Frontal cortex (tissue), 4 donors: ENCODE data around the gene HOMER3. TPM values are rescaled to one million over a fixed set of nuclear protein-coding genes. Genes with fewer than 3 reads are reported as not detected.
A peak's percentile ranks its signal among the peaks of the same experiment; 100 is the strongest.
"Not testable (repeated sequence)": the region's sequence is repeated elsewhere in the genome, so short reads cannot be mapped to it uniquely, and the experiment has no call there.

Source experiments
- DNase-seq, 2 donors: peaks; one replicate each; pipeline ENCODE4 v3.0.0; 2012; ENCODE audit warnings: low spot score in 2 of 2
- FAIRE-seq: peaks from 2 replicates; lab custom pipeline; 2012; peaks lifted over from hg19 to GRCh38; lab: Jason Lieb, UNC
- total RNA-seq: library from RNA; depleted of rRNA; stranded (reverse); fragments of >200 nt; gene quantifications from one replicate; pipeline ENCODE4 v1.2.3, GENCODE V29; 2014
- donor health status: control.
- donor health status: control.
- donor health status: control.

HOMER3 gene
- total RNA-seq, 1 donor from 2014 or later: 20.4 TPM

GRCh38 chr19:18929311-18929710 lies 11.7 kb downstream of the HOMER3 start:
- FAIRE-seq (no peak), DNase-seq (no peak)

- DNase-seq: no peak
- FAIRE-seq: no peak
Measured at GRCh38 chr19:18928018-18928805, 12.8 kb downstream of the HOMER3 start.

DNA sequence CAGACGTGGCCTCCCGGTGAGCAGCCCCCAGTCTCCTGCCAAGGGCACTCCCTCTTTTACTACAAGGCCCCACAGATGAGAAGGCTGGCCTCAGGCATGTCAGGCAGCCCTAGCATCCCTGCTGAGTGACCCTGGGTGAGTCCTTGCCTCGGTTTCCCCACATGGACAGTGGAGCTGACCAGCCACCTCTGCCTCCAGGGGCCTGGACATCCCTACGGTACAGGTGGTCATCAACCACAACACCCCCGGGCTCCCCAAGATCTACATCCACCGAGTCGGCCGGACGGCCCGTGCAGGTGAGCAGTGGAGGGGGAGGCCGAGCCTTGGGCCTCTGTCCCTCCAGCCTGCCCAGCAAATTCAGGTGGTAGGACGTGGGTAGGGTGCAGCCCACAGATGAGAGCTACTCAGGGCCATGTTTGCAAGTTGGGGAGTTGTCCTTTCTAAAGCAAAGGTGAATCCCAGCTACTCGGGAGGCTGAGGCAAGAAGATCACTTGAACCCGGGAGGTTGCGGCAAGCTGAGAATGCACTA lies 16.3 kb downstream of the HOMER3 start:
- FAIRE-seq (no peak), DNase-seq (no peak)

- no peak for FAIRE-seq
- DNase-seq: no peak
Measured at GRCh38 chr19:18922228-18922985, 18.6 kb downstream of the HOMER3 start.

- DNase-seq (no peak), FAIRE-seq (no peak)
Measured at GRCh38 chr19:18921593-18921992, 19.4 kb downstream of the HOMER3 start.

DNA sequence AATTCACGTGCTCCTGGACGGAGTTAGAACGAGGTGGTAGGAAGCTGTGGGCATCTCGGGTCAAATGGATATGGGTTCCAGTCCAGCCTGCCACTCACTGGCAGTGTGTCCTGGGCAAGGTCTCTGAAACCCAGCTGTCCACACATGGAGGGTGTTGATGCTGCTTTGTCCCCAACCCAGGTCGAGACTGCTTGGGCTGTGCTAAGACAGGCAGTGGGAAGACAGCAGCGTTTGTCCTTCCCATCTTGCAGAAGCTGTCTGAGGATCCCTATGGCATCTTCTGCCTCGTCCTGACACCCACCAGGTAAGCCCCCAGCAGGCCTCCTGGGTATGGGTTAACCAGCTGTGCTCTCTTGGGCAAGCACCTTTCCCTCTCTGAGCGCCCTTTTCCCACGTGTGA lies 20.6 kb downstream of the HOMER3 start:
- DNase-seq (no peak), FAIRE-seq (no peak)

DNA sequence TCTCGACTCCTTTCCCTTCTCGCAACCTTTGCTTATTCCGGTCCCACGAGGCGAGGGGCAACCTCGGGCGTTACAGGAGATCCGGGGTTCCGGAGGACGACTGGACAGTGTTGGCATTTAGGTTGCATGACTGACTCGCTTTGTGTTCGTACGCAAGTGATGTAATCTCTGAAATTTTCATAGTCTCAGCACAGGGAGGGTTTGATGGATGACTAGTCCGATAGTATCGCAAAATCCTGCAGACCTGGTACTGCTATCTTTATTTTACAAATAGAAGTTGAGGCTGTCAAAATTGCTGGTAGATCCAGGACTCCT lies 21.2 kb downstream of the HOMER3 start:
- FAIRE-seq (no peak), DNase-seq (no peak)

DNA sequence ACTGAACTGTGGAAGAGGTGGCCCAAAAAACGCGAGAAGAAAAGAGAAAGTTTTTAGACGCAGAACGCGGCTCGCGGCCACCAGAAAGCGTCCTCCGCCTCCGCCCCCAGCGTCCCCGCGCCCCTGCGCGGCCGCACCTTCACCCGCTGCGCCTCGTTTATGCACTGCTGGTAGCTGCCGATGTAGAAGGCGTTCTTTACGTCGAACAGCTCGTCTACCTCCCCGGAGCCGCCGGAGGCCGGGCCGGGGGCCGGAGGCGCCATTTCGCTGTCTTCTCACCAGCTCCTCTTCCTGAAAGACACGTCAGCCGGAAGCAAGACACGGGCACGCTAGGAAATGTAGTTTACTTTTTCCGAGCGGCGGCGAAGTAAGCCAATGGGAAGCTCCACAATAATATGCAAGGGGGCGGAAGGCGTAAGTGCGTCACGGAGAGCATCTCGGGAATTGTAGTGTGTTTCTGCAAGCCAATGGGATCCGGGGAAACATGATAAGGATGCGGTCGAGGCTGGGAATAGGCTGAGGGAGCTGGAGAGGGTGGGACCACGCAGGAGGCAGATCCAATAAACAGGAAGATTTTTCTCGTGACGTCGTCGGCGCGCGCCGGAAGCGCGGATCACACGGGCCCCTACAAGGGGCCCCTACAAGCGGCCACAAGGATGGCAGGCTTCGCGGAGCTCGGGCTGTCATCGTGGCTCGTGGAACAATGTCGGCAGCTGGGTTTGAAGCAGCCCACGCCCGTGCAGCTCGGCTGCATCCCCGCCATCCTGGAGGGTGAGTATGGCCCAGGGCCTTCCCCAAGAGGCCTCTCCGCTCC lies 21.7 kb downstream of the HOMER3 start, which contains the start of the genes COPE and DDX49:
Gene COPE, minus strand, starts transcription at position 302 of the 814 bp plus-strand sequence. Its CDS starts 39 bp downstream, at position 263.
Gene DDX49, plus strand, starts transcription at position 630 of the 814 bp plus-strand sequence. Its CDS starts 27 bp downstream, at position 657.
- peak; percentile 99 to 100 for DNase-seq
- peak; percentile 99 for FAIRE-seq

DNA sequence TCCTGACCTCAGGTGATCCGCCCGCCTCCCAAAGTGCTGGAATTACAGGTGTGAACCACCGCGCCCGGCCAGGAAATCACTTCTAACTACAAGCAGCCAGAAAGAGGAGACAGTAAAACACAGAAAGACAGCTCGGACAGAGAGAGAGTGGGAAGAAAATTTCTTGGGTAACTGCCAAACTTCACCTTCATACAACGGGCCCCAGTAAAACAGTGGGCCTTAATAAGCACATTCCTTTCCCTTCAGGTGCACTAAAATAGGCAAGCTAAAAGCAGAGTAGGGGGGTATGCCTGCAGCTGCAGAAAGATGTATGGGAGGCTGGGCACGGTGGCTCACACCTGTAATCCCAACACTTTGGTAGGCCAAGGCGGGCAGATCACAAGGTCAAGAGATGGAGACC lies 23.4 kb downstream of the HOMER3 start:
- DNase-seq: not testable (repeated sequence)

DNA sequence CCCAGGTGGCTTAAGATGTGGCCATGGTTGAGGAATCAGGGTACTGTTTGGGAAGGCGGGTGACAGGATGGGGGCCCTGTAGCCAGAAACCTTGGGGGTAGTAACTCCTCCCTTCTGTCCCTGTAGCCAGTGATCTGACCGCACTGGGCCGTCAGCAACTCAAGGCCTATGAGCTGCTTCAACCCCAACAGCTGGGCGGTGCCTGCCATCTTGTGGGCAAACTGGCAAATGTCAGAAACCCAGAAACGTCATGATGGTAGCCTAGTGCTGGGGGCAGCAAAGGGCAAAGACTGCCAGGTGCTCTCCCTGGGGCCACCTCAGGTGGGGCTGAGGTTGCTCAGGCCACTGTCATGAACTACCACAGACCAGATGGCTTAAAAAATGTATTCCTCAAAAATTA lies 25.4 kb downstream of the HOMER3 start:
- DNase-seq (peak; percentile 66 to 77), FAIRE-seq (no peak)

More for the DNA sequence above, 23.4 kb downstream of the HOMER3 start:
- not testable (repeated sequence) for FAIRE-seq

DNA sequence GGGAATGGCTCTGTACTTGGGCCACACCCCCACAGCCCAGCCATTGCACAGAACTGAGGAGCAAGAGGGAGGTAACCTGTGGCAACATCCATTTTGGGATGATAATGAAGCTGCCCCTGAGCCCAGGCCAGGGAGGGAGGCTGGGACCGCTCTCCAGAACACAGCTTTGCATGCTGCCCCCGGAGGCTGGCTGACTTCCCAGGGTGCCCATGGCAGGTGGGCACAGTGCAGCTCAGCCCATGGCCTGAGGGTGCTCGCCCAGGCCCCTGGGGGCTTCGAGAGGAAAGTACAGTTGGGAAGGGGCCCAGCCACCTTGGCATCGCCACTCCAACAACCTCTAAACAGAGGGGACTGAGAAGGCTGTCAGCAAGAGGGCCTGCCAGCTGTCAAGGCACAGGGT lies 27.6 kb downstream of the HOMER3 start:
- DNase-seq (no peak), FAIRE-seq (no peak)

- DNase-seq (no peak), FAIRE-seq (no peak)
Measured at GRCh38 chr19:18912933-18913332, 28.1 kb downstream of the HOMER3 start.

- no peak for FAIRE-seq
Measured at GRCh38 chr19:18910801-18911436, 30.1 kb downstream of the HOMER3 start.

GRCh38 chr19:18910010-18910409 lies 31.0 kb downstream of the HOMER3 start:
- FAIRE-seq: no peak
- no peak for DNase-seq

More at GRCh38 chr19:18910801-18911436, 30.1 kb downstream of the HOMER3 start:
- no peak for DNase-seq

DNA sequence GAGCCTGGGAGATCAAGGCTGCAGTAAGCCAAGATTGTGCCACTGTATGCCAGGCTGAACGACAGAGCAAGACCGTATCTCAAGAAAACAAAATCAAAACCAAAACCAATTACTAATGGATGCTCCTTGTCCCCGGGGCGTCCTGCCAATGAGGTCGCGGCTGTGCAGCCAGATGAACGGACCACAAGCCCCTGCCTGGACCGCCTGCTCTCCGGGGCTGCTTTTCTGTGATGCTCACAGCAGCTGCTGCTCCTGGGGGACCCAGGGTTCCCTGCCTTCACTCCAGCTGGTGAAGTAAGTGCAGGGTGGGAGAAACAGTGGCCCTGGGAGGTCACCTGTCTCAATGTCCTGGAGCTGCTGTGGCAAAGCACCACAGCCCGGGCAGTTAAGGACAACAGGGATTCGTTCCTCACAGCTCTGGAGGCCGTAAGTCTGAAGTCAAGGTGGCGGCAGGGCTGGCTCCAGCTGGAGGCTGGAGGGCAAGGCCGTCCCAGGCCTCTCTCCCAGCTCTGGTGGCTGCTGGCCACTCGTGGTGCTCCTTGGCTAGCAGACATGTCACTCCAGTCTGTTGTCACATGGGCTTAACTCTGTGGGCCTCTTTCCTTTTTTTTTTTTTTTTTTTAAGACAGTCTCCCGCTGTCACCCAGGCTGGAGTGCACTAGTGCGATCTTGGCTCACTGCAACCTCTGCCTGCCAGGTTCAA lies 31.9 kb downstream of the HOMER3 start:
- FAIRE-seq (no peak), DNase-seq (no peak)

- FAIRE-seq: no peak
Measured at GRCh38 chr19:18906605-18907519, 34.2 kb downstream of the HOMER3 start.

DNA sequence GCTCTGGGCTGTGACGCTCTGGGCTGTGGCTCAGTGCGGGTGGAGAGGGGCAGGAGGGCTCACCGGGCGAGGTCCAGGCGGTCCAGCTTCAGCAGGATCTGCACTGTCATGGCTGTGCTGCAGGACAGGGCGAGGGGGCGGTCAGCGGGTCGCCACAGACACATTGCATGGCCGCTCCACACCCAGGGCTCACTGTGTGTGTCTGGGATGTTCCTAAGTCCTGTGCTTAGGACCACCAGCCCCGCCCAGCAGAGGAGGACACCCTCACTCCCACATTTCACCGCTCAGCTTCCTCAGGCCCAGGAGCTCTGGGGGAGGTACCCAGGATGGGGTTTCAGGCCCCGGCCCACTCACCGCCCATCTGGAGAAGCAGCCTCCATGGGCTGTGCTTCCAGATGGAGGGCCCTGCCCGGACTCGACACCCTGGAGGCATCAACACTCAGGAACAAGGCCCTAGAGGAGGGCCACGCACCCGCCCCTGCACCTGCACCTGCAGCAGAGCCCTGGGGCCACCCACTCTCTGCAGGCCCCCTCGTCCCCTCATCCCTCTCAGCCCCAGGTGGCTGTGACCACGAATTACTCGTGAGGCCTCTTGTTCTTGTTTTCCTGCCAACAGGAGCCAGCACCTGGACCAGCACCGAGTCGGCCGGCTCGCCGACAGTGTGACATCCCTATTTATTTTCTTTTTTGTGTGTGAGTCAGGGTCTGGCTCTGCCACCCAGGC lies 35.3 kb downstream of the HOMER3 start:
- FAIRE-seq (no peak), DNase-seq (no peak)

More at GRCh38 chr19:18906605-18907519, 34.2 kb downstream of the HOMER3 start:
- DNase-seq: peak; percentile 69 to 73
